ENCODE results near the gene GNG12. TPM values are rescaled to one million over a fixed set of nuclear protein-coding genes. Genes with fewer than 3 reads are reported as not detected.
A peak's percentile ranks its signal among the peaks of the same experiment; 100 is the strongest.

The GNG12 gene
- total RNA-seq, 1 experiment from 2014 or later: 70.0 TPM

GRCh38 chr1:67695963-67696362, 137.3 kb downstream of the GNG12 start:
- in situ Hi-C loops (cut with HindIII; ENCODE audit: low pct_unique_long_range_greater_than_20kb, low sequenced_read_pairs): no loop called here

GRCh38 chr1:67691712-67692111, 141.6 kb downstream of the GNG12 start:
- Histone ChIP-seq H3K9me3 (ENCODE audit: control insufficient read depth, insufficient read depth, low read depth, low read length) (no peaks in the 10 kb centered on the region), H3K4me3 (ENCODE audit: low read depth in 2 of 2, low read length in 2 of 2) (no peak overlapping the region), H3K27ac (ENCODE audit: low read length) (peak overlapping the region; percentile 41; the same call in 1 of the 2 replicates), H3K27me3 (ENCODE audit: control insufficient read depth, insufficient read depth, low read length) (no peaks in the 10 kb centered on the region), H3K4me1 (ENCODE audit: control insufficient read depth, insufficient read depth, low read length) (peaks cover 27% of the 10 kb centered on the region), H3K36me3 (ENCODE audit: control insufficient read depth, insufficient read depth, low read length) (peaks cover 18% of the 10 kb centered on the region)
- BruUV-seq (replicated peaks): no TSS peak
- DNase-seq (ENCODE audit: low read depth, low spot score): no peak
- intact Hi-C loops (cut with micrococcal nuclease; ENCODE audit: unreplicated experiment): loop anchor here (5.0 kb wide), 1 partner anchor 66 kb away; no protein-coding TSS in a partner anchor
- ChIA-PET POLR2A (interaction anchor here (0.7 kb wide), 1 partner anchor 159 kb away, joined by 7 read pairs; no protein-coding TSS in a partner anchor), CTCF (interaction anchor here (0.6 to 0.7 kb wide), 5 partner anchors 9 to 605 kb away, joined by 3 to 6 read pairs (median 3); no protein-coding TSS in a partner anchor)
- ATAC-seq: no peak
- in situ Hi-C loops (cut with HindIII; ENCODE audit: low pct_unique_long_range_greater_than_20kb, low sequenced_read_pairs): no loop called here
- TF ChIP-seq POLR2AphosphoS5 (IDR thresholded peaks at IDR 0.05; ENCODE audit: low read depth, low read length) (no peak), SIN3A (IDR thresholded peaks at IDR 0.05; ENCODE audit: borderline replicate concordance, insufficient read depth, low read depth, low read length) (no peak), TCF7L2 (IDR thresholded peaks at IDR 0.05; ENCODE audit: low read depth, low read length) (no peak)
- TF ChIP-seq, protein P1, sequence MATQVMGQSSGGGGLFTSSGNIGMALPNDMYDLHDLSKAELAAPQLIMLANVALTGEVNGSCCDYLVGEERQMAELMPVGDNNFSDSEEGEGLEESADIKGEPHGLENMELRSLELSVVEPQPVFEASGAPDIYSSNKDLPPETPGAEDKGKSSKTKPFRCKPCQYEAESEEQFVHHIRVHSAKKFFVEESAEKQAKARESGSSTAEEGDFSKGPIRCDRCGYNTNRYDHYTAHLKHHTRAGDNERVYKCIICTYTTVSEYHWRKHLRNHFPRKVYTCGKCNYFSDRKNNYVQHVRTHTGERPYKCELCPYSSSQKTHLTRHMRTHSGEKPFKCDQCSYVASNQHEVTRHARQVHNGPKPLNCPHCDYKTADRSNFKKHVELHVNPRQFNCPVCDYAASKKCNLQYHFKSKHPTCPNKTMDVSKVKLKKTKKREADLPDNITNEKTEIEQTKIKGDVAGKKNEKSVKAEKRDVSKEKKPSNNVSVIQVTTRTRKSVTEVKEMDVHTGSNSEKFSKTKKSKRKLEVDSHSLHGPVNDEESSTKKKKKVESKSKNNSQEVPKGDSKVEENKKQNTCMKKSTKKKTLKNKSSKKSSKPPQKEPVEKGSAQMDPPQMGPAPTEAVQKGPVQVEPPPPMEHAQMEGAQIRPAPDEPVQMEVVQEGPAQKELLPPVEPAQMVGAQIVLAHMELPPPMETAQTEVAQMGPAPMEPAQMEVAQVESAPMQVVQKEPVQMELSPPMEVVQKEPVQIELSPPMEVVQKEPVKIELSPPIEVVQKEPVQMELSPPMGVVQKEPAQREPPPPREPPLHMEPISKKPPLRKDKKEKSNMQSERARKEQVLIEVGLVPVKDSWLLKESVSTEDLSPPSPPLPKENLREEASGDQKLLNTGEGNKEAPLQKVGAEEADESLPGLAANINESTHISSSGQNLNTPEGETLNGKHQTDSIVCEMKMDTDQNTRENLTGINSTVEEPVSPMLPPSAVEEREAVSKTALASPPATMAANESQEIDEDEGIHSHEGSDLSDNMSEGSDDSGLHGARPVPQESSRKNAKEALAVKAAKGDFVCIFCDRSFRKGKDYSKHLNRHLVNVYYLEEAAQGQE (IDR thresholded peaks at IDR 0.05; ENCODE audit: insufficient read depth in 1 of 2, low read depth in 2 of 2, low read length in 1 of 2): no peak
- TF ChIP-seq, protein P2, sequence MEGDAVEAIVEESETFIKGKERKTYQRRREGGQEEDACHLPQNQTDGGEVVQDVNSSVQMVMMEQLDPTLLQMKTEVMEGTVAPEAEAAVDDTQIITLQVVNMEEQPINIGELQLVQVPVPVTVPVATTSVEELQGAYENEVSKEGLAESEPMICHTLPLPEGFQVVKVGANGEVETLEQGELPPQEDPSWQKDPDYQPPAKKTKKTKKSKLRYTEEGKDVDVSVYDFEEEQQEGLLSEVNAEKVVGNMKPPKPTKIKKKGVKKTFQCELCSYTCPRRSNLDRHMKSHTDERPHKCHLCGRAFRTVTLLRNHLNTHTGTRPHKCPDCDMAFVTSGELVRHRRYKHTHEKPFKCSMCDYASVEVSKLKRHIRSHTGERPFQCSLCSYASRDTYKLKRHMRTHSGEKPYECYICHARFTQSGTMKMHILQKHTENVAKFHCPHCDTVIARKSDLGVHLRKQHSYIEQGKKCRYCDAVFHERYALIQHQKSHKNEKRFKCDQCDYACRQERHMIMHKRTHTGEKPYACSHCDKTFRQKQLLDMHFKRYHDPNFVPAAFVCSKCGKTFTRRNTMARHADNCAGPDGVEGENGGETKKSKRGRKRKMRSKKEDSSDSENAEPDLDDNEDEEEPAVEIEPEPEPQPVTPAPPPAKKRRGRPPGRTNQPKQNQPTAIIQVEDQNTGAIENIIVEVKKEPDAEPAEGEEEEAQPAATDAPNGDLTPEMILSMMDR (IDR thresholded peaks at IDR 0.05): no peak

More at GRCh38 chr1:67695963-67696362, 137.3 kb downstream of the GNG12 start:
- H3K9me3 ChIP-seq (ENCODE audit: control insufficient read depth, insufficient read depth, low read depth, low read length): no peaks in the 10 kb centered on the region
- ChIA-PET CTCF (interaction anchor here (0.6 to 0.8 kb wide), 2 partner anchors 64 to 197 kb away, joined by 3 to 5 read pairs; no protein-coding TSS in a partner anchor), POLR2A (no interaction called here)
- no TSS peak for BruUV-seq (replicated peaks)
- ATAC-seq (no peak), DNase-seq (ENCODE audit: low read depth, low spot score) (no peak)
- no peak overlapping the region for H3K4me3 ChIP-seq (ENCODE audit: low read depth in 2 of 2, low read length in 2 of 2)
- TF ChIP-seq, protein P2 (IDR thresholded peaks at IDR 0.05): no peak
- TF ChIP-seq, protein P1 (IDR thresholded peaks at IDR 0.05; ENCODE audit: insufficient read depth in 1 of 2, low read depth in 2 of 2, low read length in 1 of 2): no peak
- TF ChIP-seq TCF7L2 (IDR thresholded peaks at IDR 0.05; ENCODE audit: low read depth, low read length) (no peak), POLR2AphosphoS5 (IDR thresholded peaks at IDR 0.05; ENCODE audit: low read depth, low read length) (no peak), SIN3A (IDR thresholded peaks at IDR 0.05; ENCODE audit: borderline replicate concordance, insufficient read depth, low read depth, low read length) (no peak)
- no peak overlapping the region for H3K27ac ChIP-seq (ENCODE audit: low read length)
- no peaks in the 10 kb centered on the region for H3K36me3 ChIP-seq (ENCODE audit: control insufficient read depth, insufficient read depth, low read length)
- H3K4me1 ChIP-seq (ENCODE audit: control insufficient read depth, insufficient read depth, low read length): peaks cover 12% of the 10 kb centered on the region
- intact Hi-C loops (cut with micrococcal nuclease; ENCODE audit: unreplicated experiment): no loop called here
- no peaks in the 10 kb centered on the region for H3K27me3 ChIP-seq (ENCODE audit: control insufficient read depth, insufficient read depth, low read length)

Data from Panc1 (cell line).